Large intestine (tissue), 3 donors: ENCODE results near the gene CLSTN2. TPM values are rescaled to one million over a fixed set of nuclear protein-coding genes. Genes with fewer than 3 reads are reported as not detected.

Source experiments
- DNase-seq, 2 donors: peaks; one replicate each; pipeline versions ENCODE4 v3.0.0 to v3.0.0-alpha.2; 2013
- H3K27ac ChIP-seq: one replicate; pipeline ENCODE4 v1.5.1; 2013; ENCODE audit warnings: low read length
- H3K27me3 ChIP-seq: 2 replicates; pipeline ENCODE4 v1.6.1; 2013; ENCODE audit warnings: low read length; ENCODE audit not compliant: control insufficient read depth, insufficient read depth
- H3K36me3 ChIP-seq: 2 replicates; pipeline ENCODE4 v1.6.1; 2013; ENCODE audit warnings: low read length; ENCODE audit not compliant: control insufficient read depth, insufficient read depth
- H3K4me1 ChIP-seq: one replicate; pipeline ENCODE4 v1.6.1; 2013; ENCODE audit warnings: low read length; ENCODE audit not compliant: control insufficient read depth, insufficient read depth
- H3K4me3 ChIP-seq: one replicate; pipeline ENCODE4 v1.5.1; 2013; ENCODE audit warnings: low read length
- H3K9me3 ChIP-seq: one replicate; pipeline ENCODE4 v1.6.1; 2013; ENCODE audit warnings: mild to moderate bottlenecking, low read depth, low read length, moderate library complexity; ENCODE audit not compliant: control insufficient read depth
- WGBS: methylation state at CpG from one replicate; pipeline ENCODE4 v1.1.5; 2013; ENCODE audit warnings: low lambda C conversion rate; ENCODE audit not compliant: insufficient coverage; 5-methylcytosine and 5-hydroxymethylcytosine counted together
- polyA plus RNA-seq: library from polyadenylated mRNA; unstranded; fragments of 120-200 nt; gene quantifications from one replicate; pipeline ENCODE4 v1.2.1, GENCODE V29; 2013

CLSTN2 gene
- polyA plus RNA-seq, 1 donor, result 1.8 TPM

DNA sequence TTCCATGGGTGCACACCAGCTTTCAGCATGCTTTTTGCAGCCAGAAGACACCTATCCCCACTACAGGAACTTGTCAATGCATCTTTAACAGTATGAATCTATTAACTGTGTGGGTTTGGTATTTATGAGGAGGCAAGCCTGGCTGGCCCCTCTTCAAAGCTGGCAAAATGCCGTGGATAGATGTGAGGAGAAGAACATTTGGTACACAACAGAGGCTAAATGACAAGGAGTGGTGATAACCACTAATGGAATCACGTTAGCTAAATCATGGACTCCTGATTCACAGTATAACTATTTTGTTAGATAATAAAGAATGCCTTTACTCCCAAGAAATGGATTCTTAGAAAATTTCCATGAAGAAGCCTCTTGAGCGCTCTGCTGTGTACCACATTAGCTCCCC, 187.2 kb downstream of the CLSTN2 start:
- Histone ChIP-seq H3K27me3 (no peaks in the 10 kb centered on the region), H3K27ac (no peak overlapping the region), H3K4me1 (no peaks in the 10 kb centered on the region), H3K36me3 (no peaks in the 10 kb centered on the region), H3K4me3 (no peak overlapping the region), H3K9me3 (no peaks in the 10 kb centered on the region)
- WGBS, result no CpG with 5 or more reads among the region's 3 CpGs
- DNase-seq, result no peak

- Histone ChIP-seq H3K4me3 (no peak overlapping the region), H3K27me3 (no peaks in the 10 kb centered on the region), H3K9me3 (no peaks in the 10 kb centered on the region), H3K36me3 (no peaks in the 10 kb centered on the region), H3K4me1 (no peaks in the 10 kb centered on the region), H3K27ac (no peak overlapping the region)
- DNase-seq, result no peak
- 78% methylated on average over 1 of the region's 1 CpG for WGBS
Measured at GRCh38 chr3:140128217-140128616, 193.2 kb downstream of the CLSTN2 start.

DNA sequence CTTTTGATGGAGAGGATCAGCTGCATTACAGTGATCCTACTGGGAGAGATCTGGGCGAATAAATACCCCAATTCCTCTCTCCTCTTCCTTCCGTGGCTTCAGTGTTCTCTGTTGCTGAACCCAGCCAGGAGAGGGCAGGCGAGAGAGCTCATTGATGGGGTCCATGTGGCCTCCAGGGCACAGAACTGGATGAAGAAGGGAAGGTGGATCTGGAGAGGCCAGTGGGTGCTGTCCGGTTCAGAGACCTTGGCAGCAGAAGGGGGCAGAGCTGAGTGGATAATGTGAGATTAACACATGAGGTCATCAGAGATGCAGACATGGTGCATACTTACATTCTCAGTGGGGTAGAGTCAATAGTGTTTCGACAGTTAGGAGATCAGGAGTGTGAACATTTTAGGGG, 193.6 kb downstream of the CLSTN2 start:
- H3K36me3 ChIP-seq, result no peaks in the 10 kb centered on the region
- H3K4me3 ChIP-seq, result no peak overlapping the region
- H3K9me3 ChIP-seq, result no peaks in the 10 kb centered on the region
- peak in 1 of 2 donors; percentile 5 for DNase-seq
- no CpG with 5 or more reads among the region's 5 CpGs for WGBS
- H3K4me1 ChIP-seq, result no peaks in the 10 kb centered on the region
- H3K27me3 ChIP-seq, result no peaks in the 10 kb centered on the region
- no peak overlapping the region for H3K27ac ChIP-seq

DNA sequence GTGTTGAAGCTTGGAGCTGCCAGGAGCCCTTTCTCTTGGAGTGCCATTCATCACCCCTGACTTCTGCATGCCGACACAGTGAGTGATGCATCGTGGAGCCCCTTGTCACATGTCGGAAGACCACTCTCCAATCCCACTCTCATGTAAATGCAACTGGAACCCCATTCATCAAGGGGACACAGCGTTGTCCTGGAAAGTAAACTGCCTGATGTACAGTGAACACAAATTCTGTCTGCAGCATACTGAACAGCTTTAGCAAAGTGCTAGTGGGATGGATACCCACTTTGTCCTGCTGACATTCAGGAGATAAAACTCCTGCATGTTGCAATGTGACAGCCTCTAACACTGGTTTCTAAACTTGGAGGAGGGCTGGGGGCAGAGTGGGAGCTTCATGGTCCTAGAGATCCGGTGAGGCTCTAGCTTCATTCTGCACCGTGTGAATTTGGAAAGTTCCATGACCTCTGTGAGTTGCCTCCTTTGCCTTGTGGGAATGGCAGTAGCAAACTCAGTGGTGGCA, 194.8 kb downstream of the CLSTN2 start:
- no CpG with 5 or more reads among the region's 6 CpGs for WGBS

DNA sequence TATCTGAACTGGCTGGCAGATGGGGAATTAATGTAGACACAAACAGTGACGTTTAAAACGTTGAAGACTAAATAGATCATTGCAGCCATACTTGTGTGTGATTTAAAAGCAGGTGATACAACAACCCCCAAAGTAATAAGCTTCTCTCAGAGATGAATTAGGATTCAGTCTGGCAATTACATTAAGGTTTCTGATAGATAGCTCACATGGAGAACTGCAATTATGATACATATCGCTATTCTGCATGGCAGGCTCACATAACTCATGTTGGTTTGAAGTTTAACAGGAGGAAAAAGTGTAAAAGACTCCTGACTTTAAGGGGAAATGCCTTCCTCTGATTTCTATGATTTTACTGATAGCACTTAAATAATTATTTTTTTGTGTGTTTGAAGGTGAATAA, 196.9 kb downstream of the CLSTN2 start:
- Histone ChIP-seq H3K27ac (no peak overlapping the region), H3K4me1 (no peaks in the 10 kb centered on the region), H3K9me3 (no peaks in the 10 kb centered on the region), H3K27me3 (no peaks in the 10 kb centered on the region), H3K4me3 (no peak overlapping the region), H3K36me3 (no peaks in the 10 kb centered on the region)
- no peak for DNase-seq
- WGBS, result 33% methylated on average over 1 of the region's 3 CpGs

More for the DNA sequence above, 194.8 kb downstream of the CLSTN2 start:
- H3K36me3 ChIP-seq, result no peaks in the 10 kb centered on the region
- no peaks in the 10 kb centered on the region for H3K27me3 ChIP-seq
- H3K4me1 ChIP-seq, result no peaks in the 10 kb centered on the region
- DNase-seq, result no peak
- H3K9me3 ChIP-seq, result no peaks in the 10 kb centered on the region
- no peak overlapping the region for H3K4me3 ChIP-seq
- H3K27ac ChIP-seq, result no peak overlapping the region

DNA sequence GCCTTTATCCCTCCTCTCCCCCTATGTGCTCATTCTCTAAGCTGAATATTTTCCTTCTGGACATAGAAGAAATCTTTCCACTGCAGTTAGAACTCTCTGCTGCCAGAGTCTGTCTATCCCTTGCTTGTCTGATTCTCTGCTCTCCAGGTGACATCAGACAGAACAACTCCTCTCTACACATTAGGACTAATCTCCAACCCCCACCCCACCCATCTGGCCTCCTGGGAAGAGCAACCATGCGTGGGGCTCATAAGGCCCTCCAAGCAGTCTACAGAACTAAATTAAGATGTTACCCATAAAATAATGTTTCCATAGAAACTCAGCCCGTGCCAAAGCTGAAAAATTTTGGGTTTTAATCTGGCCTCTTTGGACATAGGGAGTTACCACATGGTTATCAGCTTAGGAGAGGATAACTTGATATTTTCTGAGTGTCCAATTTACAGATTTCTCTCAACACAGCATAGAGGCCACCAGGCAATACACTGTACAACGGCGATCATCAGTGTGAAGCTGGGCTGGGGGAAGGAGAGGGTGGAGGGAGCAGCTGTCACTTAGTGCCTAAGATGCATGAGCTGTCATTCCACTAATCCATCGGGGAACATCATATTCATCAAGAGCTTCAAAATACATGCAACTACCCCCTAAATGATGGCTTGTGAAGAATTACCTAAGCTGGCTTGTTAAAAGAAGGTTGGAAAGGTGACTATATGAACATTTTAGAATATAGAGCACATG, 199.4 kb downstream of the CLSTN2 start:
- no peaks in the 10 kb centered on the region for H3K9me3 ChIP-seq
- H3K27ac ChIP-seq, result no peak overlapping the region
- no peaks in the 10 kb centered on the region for H3K4me1 ChIP-seq
- no CpG with 5 or more reads among the region's 5 CpGs for WGBS
- H3K4me3 ChIP-seq, result no peak overlapping the region
- H3K27me3 ChIP-seq, result no peaks in the 10 kb centered on the region
- no peaks in the 10 kb centered on the region for H3K36me3 ChIP-seq
- DNase-seq, result no peak

GRCh38 chr3:140135461-140135860, 200.5 kb downstream of the CLSTN2 start:
- Histone ChIP-seq H3K9me3 (no peaks in the 10 kb centered on the region), H3K4me1 (no peaks in the 10 kb centered on the region), H3K4me3 (no peak overlapping the region), H3K36me3 (no peaks in the 10 kb centered on the region), H3K27ac (no peak overlapping the region), H3K27me3 (no peaks in the 10 kb centered on the region)
- no peak for DNase-seq
- no CpG with 5 or more reads among the region's 4 CpGs for WGBS

- Histone ChIP-seq H3K27me3 (no peaks in the 10 kb centered on the region), H3K27ac (no peak overlapping the region), H3K9me3 (no peaks in the 10 kb centered on the region), H3K36me3 (no peaks in the 10 kb centered on the region), H3K4me1 (no peaks in the 10 kb centered on the region), H3K4me3 (no peak overlapping the region)
- no peak for DNase-seq
- no CpG with 5 or more reads among the region's 5 CpGs for WGBS
Measured at GRCh38 chr3:140143367-140144069, 208.5 kb downstream of the CLSTN2 start.

- Histone ChIP-seq H3K27me3 (no peaks in the 10 kb centered on the region), H3K4me1 (no peaks in the 10 kb centered on the region), H3K4me3 (no peak overlapping the region), H3K36me3 (no peaks in the 10 kb centered on the region), H3K27ac (no peak overlapping the region), H3K9me3 (no peaks in the 10 kb centered on the region)
- WGBS, result no CpG with 5 or more reads among the region's 2 CpGs
- no peak for DNase-seq
Measured at GRCh38 chr3:140145528-140145927, 210.5 kb downstream of the CLSTN2 start.

DNA sequence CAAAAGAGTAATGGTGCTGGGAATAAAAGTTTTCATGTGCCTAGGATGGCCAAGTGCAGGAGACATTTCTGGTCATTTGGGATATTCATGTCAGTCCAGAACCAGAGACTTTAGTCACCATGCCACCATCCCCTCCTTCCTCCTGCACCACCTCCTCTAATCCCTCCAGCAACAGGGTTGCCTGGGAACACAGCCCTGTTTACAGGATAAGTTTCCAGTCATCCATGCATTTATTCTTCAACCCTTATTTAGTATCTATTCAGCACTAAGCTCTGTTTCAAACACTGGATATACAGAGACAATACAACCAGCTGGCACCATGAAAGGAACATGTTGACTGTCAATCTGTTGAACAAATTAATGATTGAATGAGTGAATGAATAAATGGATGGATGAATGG, 211.7 kb downstream of the CLSTN2 start:
- Histone ChIP-seq H3K4me3 (no peak overlapping the region), H3K27me3 (no peaks in the 10 kb centered on the region), H3K4me1 (no peaks in the 10 kb centered on the region), H3K9me3 (no peaks in the 10 kb centered on the region), H3K36me3 (no peaks in the 10 kb centered on the region), H3K27ac (no peak overlapping the region)
- DNase-seq, result no peak
